Stimulated activated CD8-positive, alpha-beta memory T cell treated with anti-CD3 and anti-CD28 coated beads, Interleukin-4, amount 100 ng/mL, for 48 hours (primary cell): ENCODE results near the gene ATF7.
"Not testable (repeated sequence)": the region's sequence is repeated elsewhere in the genome, so short reads cannot be mapped to it uniquely, and the experiment has no call there.

Experiments
- DNase-seq: peaks from one replicate; pipeline ENCODE4 v3.0.0-alpha.2; 2020

Gene ATF7

GRCh38 chr12:53499266-53500141 lies 126.7 kb downstream of the ATF7 start, which contains the start of gene MAP3K12:
MAP3K12 (minus strand) TSS chr12:53499458; CDS start chr12:53487391, 12,067 bp downstream.
- DNase-seq: peak; percentile 75

DNA sequence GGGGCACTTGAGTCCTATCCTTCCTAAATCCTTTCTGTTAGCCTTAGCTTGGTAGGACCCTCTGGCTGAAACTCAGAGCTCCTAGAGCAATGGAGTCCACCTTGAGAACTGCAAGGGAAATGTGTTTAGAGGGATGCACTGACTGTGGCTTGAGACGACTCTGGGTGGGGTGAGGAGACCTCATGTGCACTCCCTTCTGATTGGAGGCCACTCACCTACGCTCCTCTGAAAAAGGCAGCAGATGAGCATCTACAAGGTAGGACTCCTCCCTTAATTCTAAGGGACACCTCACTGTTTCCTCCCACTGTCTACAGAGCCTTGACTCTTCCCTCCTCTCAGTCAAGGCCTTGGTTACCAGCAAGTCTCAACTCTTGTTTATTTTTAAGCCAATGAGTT lies 127.9 kb downstream of the ATF7 start:
- no peak for DNase-seq

- DNase-seq: no peak
Observed at GRCh38 chr12:53497461-53497860, 128.7 kb downstream of the ATF7 start.

- no peak for DNase-seq
Observed at GRCh38 chr12:53496752-53497032, 129.5 kb downstream of the ATF7 start.

DNA sequence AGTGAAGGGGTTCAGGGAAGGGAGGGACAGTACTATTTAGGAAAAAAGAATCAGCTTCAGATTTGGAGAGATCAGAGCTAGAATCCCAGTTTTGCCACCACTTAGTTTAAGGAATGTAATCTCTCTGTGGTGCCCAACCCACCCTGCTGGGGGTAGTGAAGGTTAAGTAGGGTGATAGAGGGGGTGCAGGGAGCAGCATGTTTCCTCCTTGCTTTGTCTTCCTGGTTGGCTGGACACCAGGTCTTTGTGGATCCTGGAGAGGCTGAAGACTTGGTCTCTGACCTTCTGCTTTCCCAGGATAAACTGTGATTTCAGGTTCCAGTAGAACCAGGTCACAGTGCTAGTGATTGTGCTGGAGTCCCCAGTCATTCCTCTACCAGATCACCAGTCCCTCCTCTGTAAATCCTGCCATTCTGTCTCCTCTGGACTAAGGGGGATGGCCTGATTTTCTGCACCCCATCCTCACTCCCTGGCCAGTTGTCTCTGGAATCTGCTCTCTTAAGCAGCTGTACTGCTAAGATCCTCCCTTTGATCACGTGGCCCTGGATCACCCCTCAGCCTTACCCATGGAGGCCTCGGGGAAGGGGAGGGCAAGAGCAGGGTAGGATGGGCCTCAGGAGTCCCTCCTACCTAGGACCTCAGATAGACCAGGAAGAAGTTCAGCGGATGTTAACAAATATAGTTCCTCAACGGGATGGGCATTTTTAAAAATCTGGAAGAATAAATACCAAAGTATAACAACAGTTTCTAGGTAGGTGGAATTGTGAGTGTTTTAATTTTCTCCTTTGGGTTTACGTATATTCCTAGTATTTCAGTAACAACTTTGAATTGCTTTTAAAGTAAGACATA lies 130.1 kb downstream of the ATF7 start:
- no peak for DNase-seq

DNA sequence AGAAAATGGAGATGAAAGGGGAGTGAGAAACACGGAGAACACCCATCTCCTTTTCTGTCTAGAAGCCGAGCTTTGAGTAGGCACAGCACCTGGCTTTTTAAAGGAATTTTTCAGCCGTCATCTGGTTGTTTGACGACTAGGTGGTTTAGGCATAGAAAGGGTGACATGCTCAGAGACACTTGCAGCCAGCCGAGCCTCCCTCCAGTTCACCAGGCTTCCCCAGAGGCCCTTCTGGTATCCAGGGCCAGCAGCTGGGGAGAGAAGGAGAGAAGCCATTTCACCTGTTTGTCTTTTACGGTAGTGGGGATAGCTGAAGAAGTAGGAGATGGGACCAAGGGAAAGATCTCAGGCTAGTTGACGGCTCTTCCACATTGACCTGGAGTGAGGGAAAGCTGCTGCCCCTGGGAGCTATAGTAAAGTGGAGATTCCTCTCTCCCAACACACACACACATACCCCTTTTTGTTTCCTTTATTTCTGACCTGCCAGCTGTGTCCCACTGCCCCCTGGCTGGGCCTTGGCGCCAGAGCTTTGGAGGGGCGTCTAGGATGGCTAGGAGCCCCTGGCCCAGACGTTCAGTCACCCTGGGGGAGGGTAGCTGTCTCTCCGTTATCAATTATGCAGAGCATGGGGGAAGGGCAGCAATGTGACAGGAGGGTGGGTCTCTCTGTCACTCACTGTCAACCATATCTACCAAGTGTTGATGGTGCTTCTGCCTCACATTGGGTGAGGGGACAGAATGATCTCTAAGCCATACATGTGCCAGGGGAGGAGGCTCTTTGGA lies 132.4 kb downstream of the ATF7 start:
- DNase-seq: no peak

GRCh38 chr12:53492830-53493609 lies 133.2 kb downstream of the ATF7 start:
- peak; percentile 90 for DNase-seq

DNA sequence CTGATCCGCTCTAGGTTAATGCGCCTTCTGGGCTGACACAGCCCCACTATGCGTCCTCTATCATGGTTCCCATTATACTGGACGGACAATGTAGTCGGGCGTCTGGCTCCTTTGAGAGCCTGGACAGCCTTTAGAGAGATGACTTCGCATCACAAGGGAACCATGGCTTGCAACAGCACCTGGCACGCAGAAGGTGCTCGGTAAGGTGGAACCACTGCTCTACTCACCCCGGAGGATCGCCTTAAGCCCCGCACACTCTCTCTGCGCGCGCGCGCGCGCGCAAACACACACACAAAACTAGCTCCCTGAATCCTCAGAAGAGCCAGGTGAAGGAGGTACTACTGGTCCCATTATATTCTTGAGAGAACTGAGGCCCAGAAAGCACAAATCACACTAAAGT lies 134.0 kb downstream of the ATF7 start:
- no peak for DNase-seq

DNA sequence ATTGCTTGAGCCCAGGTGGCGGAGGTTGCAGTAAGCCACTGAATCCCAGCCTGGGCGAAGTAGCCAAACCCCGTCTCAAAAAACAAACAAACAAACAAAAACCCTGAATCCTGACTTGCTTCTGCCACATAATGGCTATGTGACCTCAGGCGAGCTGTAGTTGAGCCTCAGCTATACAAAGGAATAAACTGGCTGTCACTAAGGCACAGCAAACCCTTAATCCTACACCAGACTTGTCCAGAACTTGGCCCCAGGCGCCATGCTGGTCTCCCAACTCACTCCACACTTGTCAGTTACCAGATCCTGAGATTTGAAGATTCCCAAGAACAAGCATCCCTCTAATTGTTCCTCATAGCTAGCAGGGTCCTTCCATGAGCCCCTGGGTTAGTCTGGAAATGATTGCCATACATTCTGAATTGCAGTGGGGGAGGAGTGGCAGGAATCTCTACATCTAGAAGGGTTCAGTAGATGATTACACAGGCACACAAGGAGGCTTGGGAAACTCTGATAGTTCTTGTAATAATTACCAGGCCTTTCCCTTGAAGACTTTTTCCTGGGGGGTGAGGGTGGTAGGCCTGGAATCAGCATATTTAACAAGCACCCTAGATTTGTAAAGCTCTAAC lies 136.8 kb downstream of the ATF7 start:
- DNase-seq: no peak

- DNase-seq: no peak
Observed at GRCh38 chr12:53486736-53487487, 139.3 kb downstream of the ATF7 start.

DNA sequence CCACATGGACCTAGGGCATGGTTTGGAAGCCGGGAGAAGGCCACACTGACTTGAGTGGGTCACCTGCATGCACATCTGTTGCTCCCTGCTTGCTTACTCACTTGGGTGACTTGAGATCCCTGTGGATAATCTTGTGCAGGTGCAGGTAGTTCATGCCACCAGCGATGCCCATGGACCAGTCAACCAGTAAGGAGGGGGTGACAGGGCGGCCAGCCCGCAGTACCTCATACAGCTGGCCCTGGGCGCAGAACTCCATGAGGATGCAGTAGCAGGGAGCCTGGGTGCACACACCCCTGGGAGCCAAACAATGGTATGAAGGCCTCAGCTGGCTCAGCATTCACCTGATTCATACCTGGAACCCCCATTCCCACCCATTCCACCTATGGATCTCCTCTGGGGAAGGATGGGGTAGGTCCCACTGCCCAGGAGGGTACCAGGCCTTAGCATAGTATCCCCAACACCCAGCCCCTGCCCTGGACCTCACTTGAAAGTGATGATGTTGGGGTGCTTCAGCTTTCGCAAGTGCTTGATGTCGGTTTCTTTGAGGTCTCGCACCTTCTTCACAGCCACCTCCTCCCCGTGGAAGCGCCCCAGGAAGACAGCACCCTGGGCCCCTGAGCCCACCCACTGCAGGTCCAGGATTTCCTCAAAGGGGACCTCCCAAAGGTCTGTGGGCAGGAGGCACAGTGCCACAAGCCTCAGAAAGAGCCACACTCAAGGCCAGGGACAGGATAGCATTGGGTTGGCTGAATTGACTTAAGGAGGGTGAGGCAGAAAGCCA lies 140.0 kb downstream of the ATF7 start:
- no peak for DNase-seq

DNA sequence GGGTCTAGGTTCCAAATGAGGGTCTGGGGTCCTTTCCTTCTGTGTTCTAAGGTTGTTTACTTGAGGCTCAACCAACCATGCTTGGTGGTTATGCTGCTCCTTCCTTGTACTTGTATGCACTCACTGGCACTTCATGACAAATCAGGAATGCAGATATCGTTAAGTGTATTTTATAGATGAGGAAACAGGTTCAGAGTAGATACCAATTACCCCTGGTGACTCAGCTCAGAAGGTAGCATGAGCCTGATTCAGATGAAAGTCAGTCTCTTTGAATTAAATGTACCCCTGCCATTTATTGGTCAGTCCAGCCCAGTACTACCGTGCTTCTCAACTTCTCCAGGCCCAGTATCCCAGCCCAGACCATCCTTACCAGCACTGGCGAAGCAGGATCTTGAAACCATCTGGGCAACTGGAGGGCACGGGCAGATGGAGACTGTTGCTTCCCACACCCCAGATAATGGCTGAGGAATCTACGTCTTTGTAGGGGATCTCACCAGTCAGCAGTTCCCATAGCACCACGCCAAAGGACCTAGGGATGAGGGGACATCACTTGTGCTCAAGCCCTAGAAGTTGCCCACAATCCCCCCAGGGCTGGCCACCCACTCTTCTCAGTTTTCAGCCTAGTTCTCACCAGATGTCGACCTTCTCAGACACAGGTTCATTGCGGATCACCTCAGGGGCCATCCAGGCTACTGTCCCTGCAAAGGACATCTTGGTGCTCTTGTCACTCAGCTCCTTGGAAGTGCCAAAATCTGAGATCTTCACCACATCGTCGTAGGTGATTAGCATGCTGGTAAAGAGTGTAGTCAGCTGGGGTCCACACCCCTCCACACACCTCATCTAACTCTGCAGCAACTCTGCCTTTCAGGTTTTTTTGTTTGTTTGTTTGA lies 141.3 kb downstream of the ATF7 start:
- no peak for DNase-seq

GRCh38 chr12:53483979-53484377 lies 142.2 kb downstream of the ATF7 start:
- no peak for DNase-seq

GRCh38 chr12:53483225-53483978 lies 142.8 kb downstream of the ATF7 start:
- peak; percentile 55 for DNase-seq

DNA sequence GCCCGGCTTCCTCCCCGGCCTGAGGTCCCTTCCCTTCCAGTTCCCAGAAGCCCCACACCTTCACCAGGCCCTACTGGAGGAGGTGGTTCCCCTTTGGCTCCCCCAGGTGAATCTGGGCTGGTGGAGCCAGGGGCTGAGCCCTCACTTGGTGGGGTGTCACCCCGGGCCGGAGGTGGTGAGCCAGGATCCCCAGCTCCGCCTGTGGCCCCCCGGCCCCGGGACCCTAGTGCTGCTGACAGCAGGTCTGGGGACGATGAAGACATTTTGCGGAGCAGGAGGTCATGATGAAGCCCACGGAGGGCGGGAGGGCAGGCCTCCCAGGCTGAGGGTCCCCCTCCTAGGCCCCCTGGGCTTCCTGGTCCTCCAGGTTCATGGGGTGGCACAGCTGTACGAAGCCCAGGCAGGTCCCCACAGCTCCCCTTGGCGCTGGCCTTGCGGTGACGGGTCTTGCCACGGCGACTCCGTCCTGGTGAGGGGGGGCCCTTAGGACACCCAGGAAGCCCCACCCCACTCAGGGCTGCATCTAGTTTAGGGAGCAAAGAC lies 143.5 kb downstream of the ATF7 start:
- no peak for DNase-seq

- DNase-seq: no peak
Observed at GRCh38 chr12:53481939-53482586, 144.1 kb downstream of the ATF7 start.

GRCh38 chr12:53481458-53481857 lies 144.7 kb downstream of the ATF7 start:
- not testable (repeated sequence) for DNase-seq
